Measurements from ENCODE around the gene LYST. TPM values are rescaled to one million over a fixed set of nuclear protein-coding genes. Genes with fewer than 3 reads are reported as not detected.

Gene LYST
- total and polyA plus RNA-seq, 2 donors (not counting 3 experiments of a cell fraction or from before 2014, with no cell fraction given): 3.1 to 9.6 TPM

DNA sequence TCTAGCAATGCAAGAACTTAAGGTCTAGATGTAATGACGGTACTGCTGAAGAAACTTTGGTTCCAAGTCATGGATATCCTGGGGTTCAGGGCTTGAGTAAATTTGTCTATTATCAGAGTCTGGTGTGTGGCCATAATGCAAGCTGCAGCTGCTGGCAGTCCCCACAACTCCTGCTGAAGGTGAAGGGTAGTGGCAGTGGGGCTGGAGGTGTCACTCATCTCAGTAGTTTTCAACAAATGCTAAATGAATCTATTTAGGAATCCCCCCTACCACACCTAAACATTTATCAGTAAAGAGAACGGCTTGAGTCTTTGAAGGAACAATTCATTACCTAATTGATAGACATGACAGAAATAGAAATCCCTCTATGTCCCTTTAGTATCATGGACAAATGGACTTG lies 118.0 kb downstream of the LYST start:
- H3K4me2 ChIP-seq (ENCODE audit: insufficient read depth, low read length): no peak overlapping the region
- no TSS peak for BruUV-seq (replicated peaks)
- H4K20me1 ChIP-seq (replicated peaks; ENCODE audit: control insufficient read depth, extremely low read depth, insufficient read depth, low read length): no peaks in the 10 kb centered on the region
- no peaks in the 10 kb centered on the region for H3K4me1 ChIP-seq (ENCODE audit: control insufficient read depth, extremely low read depth, insufficient read depth, low read length)
- DNase-seq (ENCODE audit: low read depth, low spot score): no peak
- H3K36me3 ChIP-seq (ENCODE audit: control insufficient read depth in 2 of 2, extremely low read depth in 1 of 2, insufficient read depth in 2 of 2, low read length in 2 of 2): no peaks in the 10 kb centered on the region
- no peak overlapping the region for H3K27ac ChIP-seq (ENCODE audit: insufficient read depth, low read depth, low read length)
- no peaks in the 10 kb centered on the region for H3K9me1 ChIP-seq (replicated peaks; ENCODE audit: control insufficient read depth, extremely low read depth, insufficient read depth, low read length)
- H3K9ac ChIP-seq (replicated peaks; ENCODE audit: extremely low read depth, insufficient read depth, low read length): no peak overlapping the region
- dilution Hi-C loops (cut with MboI; ENCODE audit: extremely low pct_ligation_motif_present, low sequenced_read_pairs): no loop called here
- FAIRE-seq: no peak
- POLR2A ChIA-PET: no interaction called here
- TF ChIP-seq POLR2A (IDR thresholded peaks at IDR 0.05; ENCODE audit: low read depth, low read length): no peak
- H3K9me3 ChIP-seq (replicated peaks; ENCODE audit: control insufficient read depth, insufficient read depth, low read length): no peaks in the 10 kb centered on the region
- H2AFZ ChIP-seq (ENCODE audit: low read depth, low read length): no peak overlapping the region
- no peaks in the 10 kb centered on the region for H3K79me2 ChIP-seq (ENCODE audit: control insufficient read depth, insufficient read depth, low read length)
- CTCF ChIA-PET: no interaction called here
- no peaks in the 10 kb centered on the region for H3K27me3 ChIP-seq (ENCODE audit: control insufficient read depth in 2 of 2, insufficient read depth in 2 of 2, low read length in 2 of 2)
- intact Hi-C loops (cut with micrococcal nuclease): loop anchor here (10.0 kb wide), 1 partner anchor 794 kb away; no protein-coding TSS in a partner anchor
- no peak overlapping the region for H3K4me3 ChIP-seq (replicated peaks in 1 of 3; ENCODE audit: insufficient read depth in 1 of 3, low read depth in 1 of 3, low read length in 3 of 3)

DNA sequence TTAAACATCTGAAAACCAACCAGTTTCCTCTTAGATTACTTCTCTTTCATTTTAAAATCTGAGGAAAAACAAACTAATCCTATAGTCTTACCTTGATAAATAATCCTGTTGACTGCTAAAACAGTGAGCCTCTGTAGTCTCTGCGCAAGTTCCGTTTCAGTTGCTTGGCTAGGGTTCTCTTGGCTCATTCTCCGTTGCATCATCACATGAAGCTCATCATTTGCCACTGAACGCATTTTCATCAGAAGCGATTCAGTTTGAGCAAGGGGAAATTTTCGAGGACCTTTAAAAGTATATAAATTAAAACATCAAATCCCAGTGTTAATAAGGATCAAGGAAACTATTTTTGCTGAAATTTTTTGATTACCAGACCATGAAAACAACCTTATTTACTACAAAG lies 120.5 kb downstream of the LYST start:
- no peak overlapping the region for H3K4me2 ChIP-seq (ENCODE audit: insufficient read depth, low read length)
- ChIA-PET POLR2A (no interaction called here), CTCF (no interaction called here)
- no peaks in the 10 kb centered on the region for H3K79me2 ChIP-seq (ENCODE audit: control insufficient read depth, insufficient read depth, low read length)
- H3K9ac ChIP-seq (replicated peaks; ENCODE audit: extremely low read depth, insufficient read depth, low read length): no peak overlapping the region
- H3K27me3 ChIP-seq (ENCODE audit: control insufficient read depth in 2 of 2, insufficient read depth in 2 of 2, low read length in 2 of 2): no peaks in the 10 kb centered on the region
- no peaks in the 10 kb centered on the region for H3K4me1 ChIP-seq (ENCODE audit: control insufficient read depth, extremely low read depth, insufficient read depth, low read length)
- dilution Hi-C loops (cut with MboI; ENCODE audit: extremely low pct_ligation_motif_present, low sequenced_read_pairs): no loop called here
- FAIRE-seq: no peak
- intact Hi-C loops (cut with micrococcal nuclease): loop anchor here (10.0 kb wide), 1 partner anchor 791 kb away; no protein-coding TSS in a partner anchor
- no peak for DNase-seq (ENCODE audit: low read depth, low spot score)
- BruUV-seq (replicated peaks): no TSS peak
- no peak overlapping the region for H3K27ac ChIP-seq (ENCODE audit: insufficient read depth, low read depth, low read length)
- H2AFZ ChIP-seq (ENCODE audit: low read depth, low read length): no peak overlapping the region
- no peaks in the 10 kb centered on the region for H4K20me1 ChIP-seq (replicated peaks; ENCODE audit: control insufficient read depth, extremely low read depth, insufficient read depth, low read length)
- no peak overlapping the region for H3K4me3 ChIP-seq (replicated peaks in 1 of 3; ENCODE audit: insufficient read depth in 1 of 3, low read depth in 1 of 3, low read length in 3 of 3)
- H3K9me3 ChIP-seq (replicated peaks; ENCODE audit: control insufficient read depth, insufficient read depth, low read length): no peaks in the 10 kb centered on the region
- H3K36me3 ChIP-seq (ENCODE audit: control insufficient read depth in 2 of 2, extremely low read depth in 1 of 2, insufficient read depth in 2 of 2, low read length in 2 of 2): no peaks in the 10 kb centered on the region
- no peaks in the 10 kb centered on the region for H3K9me1 ChIP-seq (replicated peaks; ENCODE audit: control insufficient read depth, extremely low read depth, insufficient read depth, low read length)
- no peak for TF ChIP-seq JUN (IDR thresholded peaks at IDR 0.05; ENCODE audit: borderline replicate concordance, insufficient read depth, insufficient read length, low read depth)
- TF ChIP-seq, protein P1, sequence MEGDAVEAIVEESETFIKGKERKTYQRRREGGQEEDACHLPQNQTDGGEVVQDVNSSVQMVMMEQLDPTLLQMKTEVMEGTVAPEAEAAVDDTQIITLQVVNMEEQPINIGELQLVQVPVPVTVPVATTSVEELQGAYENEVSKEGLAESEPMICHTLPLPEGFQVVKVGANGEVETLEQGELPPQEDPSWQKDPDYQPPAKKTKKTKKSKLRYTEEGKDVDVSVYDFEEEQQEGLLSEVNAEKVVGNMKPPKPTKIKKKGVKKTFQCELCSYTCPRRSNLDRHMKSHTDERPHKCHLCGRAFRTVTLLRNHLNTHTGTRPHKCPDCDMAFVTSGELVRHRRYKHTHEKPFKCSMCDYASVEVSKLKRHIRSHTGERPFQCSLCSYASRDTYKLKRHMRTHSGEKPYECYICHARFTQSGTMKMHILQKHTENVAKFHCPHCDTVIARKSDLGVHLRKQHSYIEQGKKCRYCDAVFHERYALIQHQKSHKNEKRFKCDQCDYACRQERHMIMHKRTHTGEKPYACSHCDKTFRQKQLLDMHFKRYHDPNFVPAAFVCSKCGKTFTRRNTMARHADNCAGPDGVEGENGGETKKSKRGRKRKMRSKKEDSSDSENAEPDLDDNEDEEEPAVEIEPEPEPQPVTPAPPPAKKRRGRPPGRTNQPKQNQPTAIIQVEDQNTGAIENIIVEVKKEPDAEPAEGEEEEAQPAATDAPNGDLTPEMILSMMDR (IDR thresholded peaks at IDR 0.05; ENCODE audit: extremely low read depth in 1 of 2, insufficient read depth in 1 of 2, low read depth in 1 of 2, low read length in 2 of 2): no peak
- no peak for TF ChIP-seq GATA2 (IDR thresholded peaks at IDR 0.05; ENCODE audit: insufficient read depth, insufficient read length, low read depth, low read length)
- TF ChIP-seq FOS (IDR thresholded peaks at IDR 0.05; ENCODE audit: borderline replicate concordance, insufficient read depth, low read length): no peak
- TF ChIP-seq POLR2A (IDR thresholded peaks at IDR 0.05; ENCODE audit: low read depth, low read length): no peak
- TF ChIP-seq, protein P2, sequence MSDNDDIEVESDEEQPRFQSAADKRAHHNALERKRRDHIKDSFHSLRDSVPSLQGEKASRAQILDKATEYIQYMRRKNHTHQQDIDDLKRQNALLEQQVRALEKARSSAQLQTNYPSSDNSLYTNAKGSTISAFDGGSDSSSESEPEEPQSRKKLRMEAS (IDR thresholded peaks at IDR 0.05; ENCODE audit: insufficient read depth, insufficient read length): no peak
- no peak for TF ChIP-seq EZH2 (IDR thresholded peaks at IDR 0.05; ENCODE audit: borderline replicate concordance, low read depth, low read length, severe bottlenecking)
- TF ChIP-seq MYC (IDR thresholded peaks at IDR 0.05; ENCODE audit: low read depth, low read length): no peak
- TF ChIP-seq POLR2AphosphoS5 (IDR thresholded peaks at IDR 0.05; ENCODE audit: insufficient read depth, low read depth, low read length): no peak
